Stimulated activated CD8-positive, alpha-beta memory T cell treated with anti-CD3 and anti-CD28 coated beads, Interleukin-12 subunit alpha, Interleukin-12 subunit beta, amount 100 ng/mL, for 24 hours (primary cell): Measurements from ENCODE around the gene MTRF1.
"Not testable (repeated sequence)": the region's sequence is repeated elsewhere in the genome, so short reads cannot be mapped to it uniquely, and the experiment has no call there.

Experiments used
- DNase-seq: peaks from one replicate; pipeline ENCODE4 v3.0.0-alpha.2; 2020; ENCODE audit errors: extremely low read depth

Gene MTRF1

GRCh38 chr13:41282129-41282571 is 18.8 kb upstream of the MTRF1 start:
- DNase-seq, result no peak

- not testable (repeated sequence) for DNase-seq
These were observed 15.8 kb upstream of the MTRF1 start for GRCh38 chr13:41279156-41279555.

- DNase-seq, result no peak
These were observed 13.4 kb upstream of the MTRF1 start for GRCh38 chr13:41276824-41277223.

- no peak for DNase-seq
These were observed 11.5 kb upstream of the MTRF1 start for GRCh38 chr13:41274881-41275280.

GRCh38 chr13:41273831-41274441 is 10.6 kb upstream of the MTRF1 start:
- DNase-seq, result no peak

GRCh38 chr13:41271456-41272285 is 8.3 kb upstream of the MTRF1 start:
- DNase-seq, result no peak

- DNase-seq, result no peak
These were observed 5.4 kb upstream of the MTRF1 start for GRCh38 chr13:41268764-41269163.

GRCh38 chr13:41267106-41267505 is 3.7 kb upstream of the MTRF1 start:
- no peak for DNase-seq

- DNase-seq, result no peak
These were observed 3.4 kb downstream of the MTRF1 start for GRCh38 chr13:41259875-41260501.

GRCh38 chr13:41257535-41257934 is 5.8 kb downstream of the MTRF1 start:
- DNase-seq, result no peak

GRCh38 chr13:41254902-41255301 is 8.5 kb downstream of the MTRF1 start:
- no peak for DNase-seq

GRCh38 chr13:41250993-41251392 is 12.4 kb downstream of the MTRF1 start:
- DNase-seq, result no peak

GRCh38 chr13:41246969-41247680 is 16.3 kb downstream of the MTRF1 start:
- DNase-seq, result no peak

GRCh38 chr13:41244556-41244955 is 18.8 kb downstream of the MTRF1 start:
- DNase-seq, result no peak

GRCh38 chr13:41241626-41242025 is 21.8 kb downstream of the MTRF1 start:
- no peak for DNase-seq

GRCh38 chr13:41236369-41236768 is 27.0 kb downstream of the MTRF1 start:
- DNase-seq, result no peak

- DNase-seq, result no peak
These were observed 30.5 kb downstream of the MTRF1 start for GRCh38 chr13:41232578-41233480.

GRCh38 chr13:41231786-41232185 is 31.6 kb downstream of the MTRF1 start:
- DNase-seq, result no peak

GRCh38 chr13:41231025-41231677 is 32.2 kb downstream of the MTRF1 start:
- DNase-seq, result no peak

GRCh38 chr13:41229356-41229755 is 34.0 kb downstream of the MTRF1 start:
- DNase-seq, result no peak
